K562 (cell line): ENCODE results near the gene CIAO3. TPM values are rescaled to one million over a fixed set of nuclear protein-coding genes. Genes with fewer than 3 reads are reported as not detected.

Source experiments
- DDX20 ChIP-seq: fragments of 450-650 bp; IDR thresholded peaks from 2 replicates; pipeline ENCODE4 v1.6.1; 2016; ENCODE audit warnings: missing genetic modification characterization, low read depth, mild to moderate bottlenecking, missing compliant biosample characterization, moderate library complexity
- DIDO1 ChIP-seq: fragments of 450-650 bp; IDR thresholded peaks from 2 replicates; pipeline ENCODE4 v1.6.1; 2016; ENCODE audit warnings: low read depth, missing biosample characterization, missing genetic modification characterization
- FOS ChIP-seq: IDR thresholded peaks from 3 replicates; pipeline ENCODE4 v1.6.1; 2011; ENCODE audit not compliant: insufficient read length; ENCODE audit errors: extremely low read depth
- FOXP4 ChIP-seq: sonication (generic); formaldehyde crosslinking; IDR thresholded peaks from 2 replicates; pipeline ENCODE4 v1.8.0; 2022; ENCODE audit warnings: mild to moderate bottlenecking, missing genetic modification reagents, borderline replicate concordance
- MGA ChIP-seq: fragments of 450-650 bp; IDR thresholded peaks from 2 replicates; pipeline ENCODE4 v1.6.1; 2016; ENCODE audit warnings: mild to moderate bottlenecking, moderate library complexity
- RBBP5 ChIP-seq: fragments of 200-600 bp; sonication (generic); IDR thresholded peaks from 2 replicates; pipeline ENCODE4 v1.6.1; 2012; ENCODE audit warnings: borderline replicate concordance, mild to moderate bottlenecking, low read length, control low read depth, inconsistent platforms; ENCODE audit not compliant: insufficient read depth, poor library complexity, severe bottlenecking
- ZBTB49 ChIP-seq: sonication (generic); formaldehyde crosslinking; IDR thresholded peaks from 2 replicates; pipeline ENCODE4 v1.8.0; 2022; ENCODE audit warnings: missing genetic modification reagents, mild to moderate bottlenecking, borderline replicate concordance
- ZNF408 ChIP-seq: fragments of 250-450 bp; sonication (Bioruptor Pico); IDR thresholded peaks from 2 replicates; pipeline ENCODE4 v1.4.0; 2020; ENCODE audit warnings: low read depth, mild to moderate bottlenecking, moderate library complexity
- polyA plus RNA-seq, 8 experiments: library from polyadenylated mRNA; depleted of rRNA in 4 of 8; stranded (reverse) in 5 of 8; unstranded in 3 of 8; fragments of >200 nt; fragmentation: Nextera tagmentation in 2 of 8; fragmentation: Illumina TruSeq in 1 of 8; extraction: Ambion mirVana in 2 of 8; extraction: Trizol in 1 of 8; gene quantifications; 2 replicates each; pipeline versions ENCODE4 v1.2.1 to v1.2.3, GENCODE V29; 2011 to 2014; ENCODE audit warnings: inconsistent platforms in 1 of 8, missing spikeins in 1 of 8
- total RNA-seq, 7 experiments: library from RNA; depleted of rRNA in 6 of 7; stranded (reverse); fragments of >200 nt in 6 of 7; fragmentation: Illumina TruSeq in 2 of 7; extraction: Trizol in 2 of 7; gene quantifications; 2 replicates each; pipeline versions ENCODE4 v1.2.1 to v1.2.3, GENCODE V29; 2011 to 2021; ENCODE audit warnings: low replicate concordance in 1 of 7

Gene CIAO3
- total and polyA plus RNA-seq, 9 of the 15 experiments (the other 6 are each of a cell fraction or from before 2014, with no cell fraction given), result 2.2 to 35.6 (median 18.7) TPM

- TF ChIP-seq MGA (no peak), DDX20 (tag) (no peak), RBBP5 (no peak), ZNF408 (CRISPR knock-in tag) (no peak), FOXP4 (peak; percentile 63; the same call in 1 of the 2 replicates), ZBTB49 (CRISPR knock-in tag) (no peak), DIDO1 (tag) (no peak), FOS (no peak)
Observed at GRCh38 chr16:700684-701584, 39.9 kb downstream of the CIAO3 start (continued).
